ENCODE data around the gene TRPT1. TPM values are rescaled to one million over a fixed set of nuclear protein-coding genes. Genes with fewer than 3 reads are reported as not detected.

Gene TRPT1
- total RNA-seq, 2 donors from 2014 or later = 31.2 to 36.5 TPM

GRCh38 chr11:64226507-64227051, 593 bp upstream of the TRPT1 start:
- peak; percentile 68 to 70 for ATAC-seq
- Mint-ChIP-seq H3K9me3 (no peaks in the 10 kb centered on the region), H3K36me3 (peaks cover 0 to 8% of the 10 kb centered on the region in 2 donors), H3K27ac (peak overlapping the region; percentile 74 to 92)
- DNase-seq (ENCODE audit: low spot score in 2 of 2) = peak; percentile 66 to 88

GRCh38 chr11:64224891-64225607, 937 bp downstream of the TRPT1 start:
- peaks cover 0 to 8% of the 10 kb centered on the region in 2 donors for H3K36me3 Mint-ChIP-seq
- DNase-seq (ENCODE audit: low spot score in 2 of 2) (no peak), ATAC-seq (no peak)
- H3K9me3 Mint-ChIP-seq = no peaks in the 10 kb centered on the region
- peak overlapping the region; percentile 60 to 92 for H3K27ac Mint-ChIP-seq

- Mint-ChIP-seq H3K9me3 (no peaks in the 10 kb centered on the region), H3K27ac (peak overlapping the region; percentile 78 to 84), H3K36me3 (peaks cover 0 to 8% of the 10 kb centered on the region in 2 donors)
- ATAC-seq = no peak
- no peak for DNase-seq (ENCODE audit: low spot score in 2 of 2)
These were observed 1.7 kb downstream of the TRPT1 start for GRCh38 chr11:64224151-64224890.

- no peak for ATAC-seq
- Mint-ChIP-seq H3K9me3 (no peaks in the 10 kb centered on the region), H3K36me3 (peaks cover 8% of the 10 kb centered on the region in 2 donors), H3K27ac (peak overlapping the region in 1 of 2 donors; percentile 78)
- DNase-seq (ENCODE audit: low spot score in 2 of 2) = no peak
These were observed 2.9 kb downstream of the TRPT1 start for GRCh38 chr11:64223001-64223651.

GRCh38 chr11:64222651-64223000, 3.4 kb downstream of the TRPT1 start:
- ATAC-seq = no peak

GRCh38 chr11:64220798-64221197, 5.2 kb downstream of the TRPT1 start:
- Mint-ChIP-seq H3K9me3 (no peaks in the 10 kb centered on the region), H3K27ac (peak overlapping the region in 1 of 2 donors; percentile 32), H3K36me3 (peaks cover 0 to 8% of the 10 kb centered on the region in 2 donors)
- ATAC-seq (no peak), DNase-seq (ENCODE audit: low spot score in 2 of 2) (no peak)

More at GRCh38 chr11:64222651-64223000, 3.4 kb downstream of the TRPT1 start:
- Mint-ChIP-seq H3K36me3 (peaks cover 8% of the 10 kb centered on the region in 2 donors), H3K9me3 (no peaks in the 10 kb centered on the region), H3K27ac (peak overlapping the region in 1 of 2 donors; percentile 78)
- no peak for DNase-seq (ENCODE audit: low spot score in 2 of 2)

- H3K36me3 Mint-ChIP-seq = peaks cover 1 to 8% of the 10 kb centered on the region in 2 donors
- ATAC-seq (no peak), DNase-seq (ENCODE audit: low spot score in 2 of 2) (no peak)
- no peak overlapping the region for H3K27ac Mint-ChIP-seq
- H3K9me3 Mint-ChIP-seq = no peaks in the 10 kb centered on the region
These were observed 5.7 kb downstream of the TRPT1 start for GRCh38 chr11:64220271-64220670.

- H3K27ac Mint-ChIP-seq = no peak overlapping the region
- H3K9me3 Mint-ChIP-seq = no peaks in the 10 kb centered on the region
- ATAC-seq = peak in 1 of 2 donors; percentile 15
- DNase-seq (ENCODE audit: low spot score in 2 of 2) = no peak
- H3K36me3 Mint-ChIP-seq = peaks cover 7 to 8% of the 10 kb centered on the region in 2 donors
These were observed 6.2 kb downstream of the TRPT1 start for GRCh38 chr11:64219755-64220154.

- ATAC-seq = peak in 1 of 2 donors; percentile 1
- peaks cover 8% of the 10 kb centered on the region in 2 donors for H3K36me3 Mint-ChIP-seq
- no peaks in the 10 kb centered on the region for H3K9me3 Mint-ChIP-seq
- peak overlapping the region in 1 of 2 donors; percentile 70 for H3K27ac Mint-ChIP-seq
- DNase-seq (ENCODE audit: low spot score in 2 of 2) = no peak
These were observed 6.7 kb downstream of the TRPT1 start for GRCh38 chr11:64219354-64219684.

- ATAC-seq (no peak), DNase-seq (ENCODE audit: low spot score in 2 of 2) (no peak)
- peaks cover 8% of the 10 kb centered on the region in 2 donors for H3K36me3 Mint-ChIP-seq
- peak overlapping the region; percentile 62 to 70 for H3K27ac Mint-ChIP-seq
- H3K9me3 Mint-ChIP-seq = no peaks in the 10 kb centered on the region
These were observed 7.2 kb downstream of the TRPT1 start for GRCh38 chr11:64218628-64219353.

- Mint-ChIP-seq H3K27ac (no peak overlapping the region), H3K9me3 (no peaks in the 10 kb centered on the region), H3K36me3 (peaks cover 19 to 20% of the 10 kb centered on the region in 2 donors)
- ATAC-seq = no peak
- DNase-seq (ENCODE audit: low spot score in 2 of 2) = no peak
These were observed 9.1 kb downstream of the TRPT1 start for GRCh38 chr11:64216879-64217278.

GRCh38 chr11:64211181-64211872, 14.7 kb downstream of the TRPT1 start:
- DNase-seq (ENCODE audit: low spot score in 2 of 2) (no peak), ATAC-seq (no peak)
- peak overlapping the region in 1 of 2 donors; percentile 72 for H3K27ac Mint-ChIP-seq
- peaks cover 30 to 46% of the 10 kb centered on the region in 2 donors for H3K36me3 Mint-ChIP-seq
- no peaks in the 10 kb centered on the region for H3K9me3 Mint-ChIP-seq

- Mint-ChIP-seq H3K9me3 (no peaks in the 10 kb centered on the region), H3K27ac (peak overlapping the region; percentile 90 to 97), H3K36me3 (peaks cover 32 to 46% of the 10 kb centered on the region in 2 donors)
- no peak for ATAC-seq
- no peak for DNase-seq (ENCODE audit: low spot score in 2 of 2)
These were observed 15.5 kb downstream of the TRPT1 start for GRCh38 chr11:64210301-64211020.

GRCh38 chr11:64209563-64209843, 16.5 kb downstream of the TRPT1 start:
- peaks cover 35 to 42% of the 10 kb centered on the region in 2 donors for H3K36me3 Mint-ChIP-seq
- DNase-seq (ENCODE audit: low spot score in 2 of 2) (no peak), ATAC-seq (no peak)

GRCh38 chr11:64208796-64209562, 17.0 kb downstream of the TRPT1 start:
- H3K9me3 Mint-ChIP-seq = no peaks in the 10 kb centered on the region

More at GRCh38 chr11:64209563-64209843, 16.5 kb downstream of the TRPT1 start:
- Mint-ChIP-seq H3K9me3 (no peaks in the 10 kb centered on the region), H3K27ac (peak overlapping the region; percentile 94 to 97)

More at GRCh38 chr11:64208796-64209562, 17.0 kb downstream of the TRPT1 start:
- ATAC-seq (no peak), DNase-seq (ENCODE audit: low spot score in 2 of 2) (no peak)
- peak overlapping the region; percentile 94 to 97 for H3K27ac Mint-ChIP-seq
- H3K36me3 Mint-ChIP-seq = peaks cover 40 to 48% of the 10 kb centered on the region in 2 donors
